GM13976 (cell line): ENCODE data around the gene MED9.

Source experiments
- DNase-seq: peaks from one replicate; pipeline ENCODE4 v3.0.0; 2012; ENCODE audit warnings: low spot score
- in situ Hi-C: fragments of 300-500 bp; cut with MboI; formaldehyde crosslinking; loops from one replicate; pipeline ENCODE4 v1.12.0; 2022; ENCODE audit warnings: low sequenced_read_pairs, mixed read lengths, inconsistent platforms; ENCODE audit not compliant: unreplicated experiment
- TF ChIP-seq, protein P1 (sequence below): IDR thresholded peaks from 2 replicates; pipeline ENCODE4 v1.5.1; 2012; ENCODE audit warnings: borderline replicate concordance, mild to moderate bottlenecking; ENCODE audit not compliant: insufficient read depth; ENCODE audit errors: extremely low read depth, missing control alignments, control extremely low read depth

MED9 gene

DNA sequence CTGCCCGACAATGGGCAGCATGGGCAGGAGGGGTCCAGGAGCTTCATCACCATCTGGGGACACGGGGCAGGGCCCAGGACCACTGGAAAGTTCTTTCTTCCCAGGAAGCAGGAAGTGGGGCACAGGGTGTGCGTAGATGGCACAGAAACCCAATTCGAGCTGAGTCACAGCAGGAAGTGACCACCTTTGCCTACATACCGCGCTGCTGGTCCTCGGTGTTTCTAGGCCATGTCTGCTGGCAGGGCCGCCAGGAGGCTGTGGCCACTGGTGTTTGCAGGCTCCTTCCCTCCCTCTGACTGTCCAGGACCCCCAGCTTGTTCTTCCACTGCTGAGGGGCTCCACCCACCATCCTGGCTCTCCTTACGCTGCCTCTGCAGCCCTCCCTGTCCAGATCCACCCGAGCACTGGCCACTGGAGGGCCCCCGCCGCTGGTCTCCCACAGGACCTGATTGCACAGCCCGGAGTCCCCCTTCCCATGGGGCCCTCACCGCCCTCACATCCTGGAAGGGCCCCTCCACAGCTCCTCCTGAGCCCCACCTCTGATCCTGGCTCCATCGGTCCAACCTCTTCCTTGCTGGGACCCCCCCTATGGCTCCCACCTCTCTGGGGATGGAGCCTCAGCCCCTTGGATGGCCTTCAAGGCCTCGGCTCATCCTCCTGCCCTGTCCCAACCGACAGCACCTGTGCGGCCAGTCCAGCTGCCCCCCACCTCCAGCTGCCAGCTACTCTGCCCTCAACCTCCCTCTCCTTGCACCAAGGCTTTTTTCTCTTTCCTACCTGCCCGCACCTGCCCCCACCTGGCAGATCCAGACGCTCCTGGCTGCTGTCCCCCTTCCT lies 33.9 kb downstream of the MED9 start:
- DNase-seq, result no peak
- TF ChIP-seq, protein P1, sequence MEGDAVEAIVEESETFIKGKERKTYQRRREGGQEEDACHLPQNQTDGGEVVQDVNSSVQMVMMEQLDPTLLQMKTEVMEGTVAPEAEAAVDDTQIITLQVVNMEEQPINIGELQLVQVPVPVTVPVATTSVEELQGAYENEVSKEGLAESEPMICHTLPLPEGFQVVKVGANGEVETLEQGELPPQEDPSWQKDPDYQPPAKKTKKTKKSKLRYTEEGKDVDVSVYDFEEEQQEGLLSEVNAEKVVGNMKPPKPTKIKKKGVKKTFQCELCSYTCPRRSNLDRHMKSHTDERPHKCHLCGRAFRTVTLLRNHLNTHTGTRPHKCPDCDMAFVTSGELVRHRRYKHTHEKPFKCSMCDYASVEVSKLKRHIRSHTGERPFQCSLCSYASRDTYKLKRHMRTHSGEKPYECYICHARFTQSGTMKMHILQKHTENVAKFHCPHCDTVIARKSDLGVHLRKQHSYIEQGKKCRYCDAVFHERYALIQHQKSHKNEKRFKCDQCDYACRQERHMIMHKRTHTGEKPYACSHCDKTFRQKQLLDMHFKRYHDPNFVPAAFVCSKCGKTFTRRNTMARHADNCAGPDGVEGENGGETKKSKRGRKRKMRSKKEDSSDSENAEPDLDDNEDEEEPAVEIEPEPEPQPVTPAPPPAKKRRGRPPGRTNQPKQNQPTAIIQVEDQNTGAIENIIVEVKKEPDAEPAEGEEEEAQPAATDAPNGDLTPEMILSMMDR, result no peak

DNA sequence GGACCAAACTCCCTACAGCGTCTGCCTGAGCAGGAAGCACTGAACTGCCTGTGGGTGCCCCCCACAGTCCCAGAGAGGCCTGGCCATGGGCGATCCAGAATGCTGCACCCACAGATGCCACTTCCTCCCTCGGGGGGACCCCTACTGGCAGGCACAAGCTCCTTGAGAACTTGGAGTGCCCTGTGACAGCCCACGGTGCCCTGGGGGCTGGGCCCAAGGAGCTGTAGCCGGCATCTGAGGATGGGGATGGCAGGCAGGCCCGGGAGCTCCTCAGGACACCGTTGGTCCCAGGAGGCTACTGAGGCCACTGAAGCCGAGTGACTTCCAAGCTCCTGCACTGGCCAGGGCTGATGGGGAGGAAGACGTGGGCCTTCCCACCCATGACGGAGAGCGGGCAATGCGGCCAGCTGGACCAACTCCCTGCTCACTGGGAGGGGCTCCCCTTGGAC lies 34.5 kb downstream of the MED9 start:
- in situ Hi-C loops, result no loop called here
- TF ChIP-seq, protein P1, result no peak
- DNase-seq, result no peak

More for the DNA sequence above, 33.9 kb downstream of the MED9 start:
- in situ Hi-C loops, result no loop called here

DNA sequence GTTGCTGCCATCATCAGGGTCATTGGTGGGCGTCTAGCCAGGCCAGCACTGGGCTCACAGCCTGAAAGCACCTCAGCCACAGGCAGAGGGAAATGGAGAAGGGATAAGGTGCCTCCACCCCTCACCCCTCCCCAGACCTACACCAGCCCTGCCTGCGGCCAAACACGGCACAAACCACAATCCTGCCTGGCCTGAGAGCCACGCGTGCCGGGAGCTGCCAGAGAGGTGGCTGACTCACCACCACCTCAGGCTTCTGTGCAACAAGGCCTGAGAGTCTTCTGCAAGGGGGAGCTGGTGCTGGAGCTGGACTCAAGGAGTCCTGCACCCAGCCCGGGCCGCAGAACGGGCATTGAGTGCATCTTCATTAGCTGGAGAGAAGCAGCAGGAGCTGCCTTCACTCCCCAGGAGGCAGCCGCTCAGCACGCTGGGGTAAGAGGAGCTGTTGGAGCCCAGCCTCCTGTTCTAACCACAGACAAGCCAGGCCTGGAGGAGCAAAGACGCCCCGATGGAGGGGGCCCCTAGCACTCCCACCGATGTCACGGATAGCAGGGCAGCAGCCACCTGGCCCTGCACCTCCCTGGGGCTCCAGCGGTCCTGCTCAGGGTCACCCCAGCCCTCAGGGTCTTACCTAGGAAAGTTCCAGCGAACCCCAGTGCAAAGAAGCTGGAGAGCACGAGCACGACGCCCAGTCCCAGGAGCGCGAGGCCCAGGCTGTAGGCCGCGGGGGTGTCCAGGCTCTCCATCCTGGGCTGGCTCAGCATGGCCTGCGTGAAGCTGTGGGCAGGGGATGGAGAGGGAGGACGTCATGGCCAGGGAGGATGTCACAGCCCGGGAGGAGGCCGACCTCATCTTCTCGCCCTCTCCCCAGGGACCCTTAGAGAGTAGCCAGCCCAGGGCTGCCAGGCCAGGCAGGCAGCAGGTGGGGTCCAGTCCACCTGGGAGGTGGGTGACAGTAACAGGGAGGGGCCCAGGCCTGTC lies 35.4 kb downstream of the MED9 start:
- no peak for DNase-seq
- in situ Hi-C loops, result no loop called here
- TF ChIP-seq, protein P1, result no peak

DNA sequence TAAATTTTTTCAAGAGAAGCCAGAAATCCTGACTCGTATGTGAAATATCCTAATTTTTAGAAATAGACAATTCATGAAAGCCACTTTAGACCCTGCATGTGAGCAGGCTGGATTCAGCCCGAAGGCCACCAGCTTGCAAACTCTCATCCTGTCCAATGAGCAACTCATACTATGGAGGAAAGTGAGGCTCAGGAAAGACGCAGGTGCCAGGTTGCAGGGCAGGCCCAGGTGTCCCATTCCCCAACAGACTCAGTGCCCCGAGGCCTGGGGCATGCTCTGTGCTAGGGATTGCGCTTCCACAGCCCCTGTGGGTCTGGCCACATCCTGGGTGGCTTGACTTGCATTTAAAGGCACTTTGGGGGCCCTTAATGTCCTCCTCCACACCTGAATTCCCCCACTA lies 36.1 kb downstream of the MED9 start:
- in situ Hi-C loops, result no loop called here
- TF ChIP-seq, protein P1, result no peak
- no peak for DNase-seq

DNA sequence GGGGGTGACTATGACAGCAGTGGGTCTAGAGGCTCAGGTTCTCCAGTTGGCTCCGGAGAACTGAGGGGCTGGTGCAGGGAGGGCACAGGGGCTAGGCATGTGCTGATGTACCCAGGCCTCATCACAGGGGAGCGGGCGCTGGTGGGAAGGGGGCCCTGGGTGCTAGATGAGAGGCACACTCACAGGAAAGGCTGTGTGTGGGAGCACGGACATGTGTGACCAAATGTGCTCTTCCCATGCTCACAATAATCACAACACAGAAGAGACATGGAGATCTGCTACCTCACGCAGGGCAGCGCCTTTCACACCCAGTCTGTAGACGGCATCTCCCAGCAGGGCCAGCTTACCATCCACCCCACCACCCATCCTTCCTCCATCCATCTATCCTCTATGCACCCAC lies 36.8 kb downstream of the MED9 start:
- in situ Hi-C loops, result no loop called here
- no peak for DNase-seq
- TF ChIP-seq, protein P1, result no peak

DNA sequence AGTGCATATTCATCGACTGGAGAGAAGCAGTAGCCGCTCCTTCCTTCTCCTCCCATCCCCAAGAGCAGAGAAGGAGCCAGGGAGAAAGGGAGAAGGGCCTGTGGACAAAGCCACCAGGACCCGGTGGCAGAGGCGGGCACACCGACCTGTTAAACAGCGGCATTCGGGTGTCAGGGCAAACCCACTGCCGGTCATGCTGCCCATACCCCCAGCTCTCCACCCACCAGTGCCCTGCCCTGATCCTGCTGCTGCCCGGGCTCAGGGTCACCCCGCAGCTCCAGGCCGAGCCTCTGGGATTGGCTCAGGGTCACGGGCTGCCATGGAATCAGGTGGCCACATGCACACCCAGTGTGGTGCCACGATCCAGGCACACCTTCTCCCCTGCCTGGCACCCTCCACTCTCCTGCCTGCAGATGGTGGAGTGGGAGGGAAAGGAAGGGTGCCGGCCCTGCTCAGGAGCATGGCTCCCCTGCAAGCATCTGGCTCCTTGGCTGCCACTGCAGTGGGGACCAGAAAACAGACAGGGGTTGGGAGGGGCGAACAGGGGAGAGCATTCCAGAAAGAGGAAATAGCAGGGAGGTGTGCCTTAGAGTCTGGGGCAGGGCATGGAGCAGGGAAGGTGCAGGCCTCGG lies 37.7 kb downstream of the MED9 start:
- in situ Hi-C loops, result no loop called here
- DNase-seq, result no peak
- TF ChIP-seq, protein P1, result no peak
